Measurements from ENCODE around the gene AKAP13. TPM values are rescaled to one million over a fixed set of nuclear protein-coding genes. Genes with fewer than 3 reads are reported as not detected.

AKAP13 gene
- total RNA-seq, 1 experiment from 2014 or later: 54.5 TPM

DNA sequence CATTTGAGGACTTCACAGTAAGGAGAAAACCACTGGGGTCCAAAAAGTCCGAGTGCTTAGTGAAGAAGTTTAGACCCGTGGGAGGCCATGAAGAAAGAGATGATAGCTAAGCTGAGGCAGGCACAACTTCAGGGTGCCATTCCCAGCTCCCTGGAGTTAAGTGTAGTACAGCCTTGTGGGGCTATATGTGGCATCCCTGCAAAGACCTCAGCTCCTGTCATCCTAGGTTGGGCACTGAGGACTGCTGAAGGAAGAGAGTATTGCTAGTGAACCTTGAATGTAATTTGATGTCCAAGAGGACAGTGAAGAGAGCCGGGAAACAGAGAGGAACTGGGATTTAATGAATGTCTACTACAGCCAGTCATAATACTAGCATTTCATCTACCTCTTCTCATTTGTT is 162.1 kb downstream of the AKAP13 start:
- Histone ChIP-seq H3K9me3 (ENCODE audit: low read depth, low read length, poor library complexity, severe bottlenecking) (no peaks in the 10 kb centered on the region), H3K4me3 (ENCODE audit: low read depth, low read length, poor library complexity, severe bottlenecking) (no peak overlapping the region), H3K27ac (ENCODE audit: low read depth, low read length, poor library complexity, severe bottlenecking) (no peak overlapping the region), H3K4me1 (ENCODE audit: insufficient read depth, low read length, poor library complexity, severe bottlenecking) (peaks cover 5% of the 10 kb centered on the region), H3K27me3 (replicated peaks; ENCODE audit: insufficient read depth, low read depth, low read length, poor library complexity) (no peaks in the 10 kb centered on the region), H3K36me3 (ENCODE audit: insufficient read depth, low read length, poor library complexity, severe bottlenecking) (no peaks in the 10 kb centered on the region)
- CTCF ChIA-PET: no interaction called here
- intact Hi-C loops (cut with micrococcal nuclease; ENCODE audit: unreplicated experiment): no loop called here
- POLR2A ChIA-PET (ENCODE audit: low non-redundant PET): no interaction called here
- DNase-seq (ENCODE audit: low spot score): no peak
- no TSS peak for BruUV-seq (replicated peaks)
- no peak for TF ChIP-seq CTCF (conservative IDR thresholded peaks at IDR 0.05; ENCODE audit: low read depth, low read length)
- no peak for TF ChIP-seq EZH2 (IDR thresholded peaks at IDR 0.05; ENCODE audit: borderline replicate concordance, low read depth, low read length, poor library complexity, severe bottlenecking)

DNA sequence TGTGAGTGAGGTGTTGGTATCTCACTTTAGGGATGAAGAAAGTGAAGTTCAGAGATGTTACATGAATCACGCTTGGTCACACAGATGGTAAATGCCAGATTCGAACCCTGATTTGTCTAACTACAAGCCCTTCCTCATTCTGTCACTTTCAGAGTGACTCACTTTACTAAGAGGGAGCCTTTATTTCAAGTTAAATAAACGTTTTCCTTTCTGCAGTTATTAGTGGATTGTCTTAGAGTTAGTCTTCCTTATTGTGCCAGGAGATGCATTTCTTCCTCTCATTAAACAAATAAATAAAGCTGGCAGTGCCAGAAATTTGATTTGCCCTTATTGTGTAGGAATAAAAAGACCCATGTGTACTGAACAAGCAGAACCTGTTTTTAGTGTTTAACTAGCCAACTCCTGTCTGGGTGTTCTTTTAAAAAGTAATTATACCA is 162.5 kb downstream of the AKAP13 start:
- Histone ChIP-seq H3K4me3 (ENCODE audit: low read depth, low read length, poor library complexity, severe bottlenecking) (no peak overlapping the region), H3K9me3 (ENCODE audit: low read depth, low read length, poor library complexity, severe bottlenecking) (no peaks in the 10 kb centered on the region), H3K27ac (ENCODE audit: low read depth, low read length, poor library complexity, severe bottlenecking) (no peak overlapping the region), H3K4me1 (ENCODE audit: insufficient read depth, low read length, poor library complexity, severe bottlenecking) (peaks cover 5% of the 10 kb centered on the region), H3K27me3 (replicated peaks; ENCODE audit: insufficient read depth, low read depth, low read length, poor library complexity) (no peaks in the 10 kb centered on the region), H3K36me3 (ENCODE audit: insufficient read depth, low read length, poor library complexity, severe bottlenecking) (no peaks in the 10 kb centered on the region)
- no TSS peak for BruUV-seq (replicated peaks)
- TF ChIP-seq CTCF (conservative IDR thresholded peaks at IDR 0.05; ENCODE audit: low read depth, low read length): no peak
- TF ChIP-seq EZH2 (IDR thresholded peaks at IDR 0.05; ENCODE audit: borderline replicate concordance, low read depth, low read length, poor library complexity, severe bottlenecking): no peak
- intact Hi-C loops (cut with micrococcal nuclease; ENCODE audit: unreplicated experiment): no loop called here
- no peak for DNase-seq (ENCODE audit: low spot score)
- ChIA-PET CTCF (no interaction called here), POLR2A (ENCODE audit: low non-redundant PET) (no interaction called here)

DNA sequence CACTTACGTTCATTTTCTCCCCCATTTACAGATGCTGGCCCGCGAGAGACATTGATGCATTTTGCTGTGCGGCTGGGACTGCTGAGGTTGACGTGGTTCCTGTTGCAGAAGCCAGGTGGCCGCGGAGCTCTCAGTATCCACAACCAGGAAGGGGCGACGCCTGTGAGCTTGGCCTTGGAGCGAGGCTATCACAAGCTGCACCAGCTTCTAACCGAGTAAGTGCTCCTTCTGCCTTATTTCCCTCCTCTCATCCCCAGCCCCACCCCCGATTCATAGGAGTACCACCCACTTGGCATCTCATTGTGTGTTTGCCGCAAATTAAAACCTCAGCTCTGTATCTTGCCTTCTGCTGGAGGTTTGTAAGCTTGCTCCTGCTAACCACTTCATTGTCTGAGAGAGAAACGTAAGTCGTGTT is 163.3 kb downstream of the AKAP13 start:
- no peak for DNase-seq (ENCODE audit: low spot score)
- CTCF ChIA-PET: no interaction called here

More for the DNA sequence above, 163.3 kb downstream of the AKAP13 start:
- no peak overlapping the region for H3K4me3 ChIP-seq (ENCODE audit: low read depth, low read length, poor library complexity, severe bottlenecking)
- peaks cover 5% of the 10 kb centered on the region for H3K4me1 ChIP-seq (ENCODE audit: insufficient read depth, low read length, poor library complexity, severe bottlenecking)
- intact Hi-C loops (cut with micrococcal nuclease; ENCODE audit: unreplicated experiment): no loop called here
- POLR2A ChIA-PET (ENCODE audit: low non-redundant PET): no interaction called here
- H3K27me3 ChIP-seq (replicated peaks; ENCODE audit: insufficient read depth, low read depth, low read length, poor library complexity): no peaks in the 10 kb centered on the region
- H3K9me3 ChIP-seq (ENCODE audit: low read depth, low read length, poor library complexity, severe bottlenecking): no peaks in the 10 kb centered on the region
- no peak overlapping the region for H3K27ac ChIP-seq (ENCODE audit: low read depth, low read length, poor library complexity, severe bottlenecking)
- TF ChIP-seq CTCF (conservative IDR thresholded peaks at IDR 0.05; ENCODE audit: low read depth, low read length): no peak
- TF ChIP-seq EZH2 (IDR thresholded peaks at IDR 0.05; ENCODE audit: borderline replicate concordance, low read depth, low read length, poor library complexity, severe bottlenecking): no peak
- no TSS peak for BruUV-seq (replicated peaks)
- no peaks in the 10 kb centered on the region for H3K36me3 ChIP-seq (ENCODE audit: insufficient read depth, low read length, poor library complexity, severe bottlenecking)

Measured in A673 (cell line).